ENCODE data around the gene KIF2C.
"Not testable (repeated sequence)": the region's sequence is repeated elsewhere in the genome, so short reads cannot be mapped to it uniquely, and the experiment has no call there.

The KIF2C gene

GRCh38 chr1:44811234-44811633 is 71.6 kb downstream of the KIF2C start:
- H3K27ac ChIP-seq (ENCODE audit: insufficient read depth, low read depth, low read length, poor library complexity, severe bottlenecking), result no peak overlapping the region
- peaks cover 42% of the 10 kb centered on the region for H3K4me1 ChIP-seq (ENCODE audit: control insufficient read depth, insufficient read depth, low read length)
- H3K36me3 ChIP-seq (ENCODE audit: control insufficient read depth, insufficient read depth, low read length), result no peaks in the 10 kb centered on the region
- H3K27me3 ChIP-seq (ENCODE audit: control insufficient read depth, insufficient read depth, low read length, poor library complexity, severe bottlenecking), result no peaks in the 10 kb centered on the region
- no peaks in the 10 kb centered on the region for H3K9me3 ChIP-seq (ENCODE audit: control insufficient read depth, low read length)
- no peak overlapping the region for H3K4me3 ChIP-seq (ENCODE audit: insufficient read depth, low read depth, low read length)
- 82 to 87% methylated on average over 8 of the region's 8 CpGs for WGBS, 2 experiments

GRCh38 chr1:44812822-44813543 is 73.3 kb downstream of the KIF2C start:
- peaks cover 25% of the 10 kb centered on the region for H3K4me1 ChIP-seq (ENCODE audit: control insufficient read depth, insufficient read depth, low read length)
- WGBS, 2 experiments, result 91 to 92% methylated on average over 48 of the region's 48 CpGs
- H3K9me3 ChIP-seq (ENCODE audit: control insufficient read depth, low read length), result no peaks in the 10 kb centered on the region
- no peaks in the 10 kb centered on the region for H3K27me3 ChIP-seq (ENCODE audit: control insufficient read depth, insufficient read depth, low read length, poor library complexity, severe bottlenecking)
- no peak overlapping the region for H3K27ac ChIP-seq (ENCODE audit: insufficient read depth, low read depth, low read length, poor library complexity, severe bottlenecking)
- no peaks in the 10 kb centered on the region for H3K36me3 ChIP-seq (ENCODE audit: control insufficient read depth, insufficient read depth, low read length)
- no peak overlapping the region for H3K4me3 ChIP-seq (ENCODE audit: insufficient read depth, low read depth, low read length)

- H3K36me3 ChIP-seq (ENCODE audit: control insufficient read depth, insufficient read depth, low read length); H3K9me3 ChIP-seq (ENCODE audit: control insufficient read depth, low read length); H3K27me3 ChIP-seq (ENCODE audit: control insufficient read depth, insufficient read depth, low read length, poor library complexity, severe bottlenecking); H3K4me3 ChIP-seq (ENCODE audit: insufficient read depth, low read depth, low read length); H3K27ac ChIP-seq (ENCODE audit: insufficient read depth, low read depth, low read length, poor library complexity, severe bottlenecking); H3K4me1 ChIP-seq (ENCODE audit: control insufficient read depth, insufficient read depth, low read length): not testable (repeated sequence)
- WGBS, 2 experiments, result 92 to 96% methylated on average over 9 of the region's 9 CpGs
These were observed 76.3 kb downstream of the KIF2C start for GRCh38 chr1:44815926-44816325.

DNA sequence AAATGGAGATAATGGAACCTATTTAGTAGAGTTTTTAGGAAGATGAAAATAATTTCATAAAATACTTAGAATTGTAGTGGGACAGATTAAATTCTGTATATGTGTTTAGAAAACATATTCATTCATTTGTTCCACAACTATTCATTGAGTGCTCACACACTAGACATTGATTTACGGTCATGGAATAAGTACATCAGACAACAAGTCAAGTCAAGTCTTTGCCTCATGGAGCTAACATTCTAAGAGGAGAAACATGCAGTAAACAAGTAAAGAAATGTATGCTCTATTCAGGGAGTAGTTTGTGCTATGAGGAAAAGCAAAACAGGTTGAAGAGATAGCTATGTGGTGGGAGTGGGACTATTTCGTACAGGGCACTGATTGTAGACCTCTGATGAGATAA is 77.7 kb downstream of the KIF2C start:
- peaks cover 5% of the 10 kb centered on the region for H3K4me1 ChIP-seq (ENCODE audit: control insufficient read depth, insufficient read depth, low read length)
- no peaks in the 10 kb centered on the region for H3K36me3 ChIP-seq (ENCODE audit: control insufficient read depth, insufficient read depth, low read length)
- no peak overlapping the region for H3K27ac ChIP-seq (ENCODE audit: insufficient read depth, low read depth, low read length, poor library complexity, severe bottlenecking)
- H3K9me3 ChIP-seq (ENCODE audit: control insufficient read depth, low read length), result no peaks in the 10 kb centered on the region
- 95 to 98% methylated on average over 2 of the region's 2 CpGs for WGBS, 2 experiments
- no peaks in the 10 kb centered on the region for H3K27me3 ChIP-seq (ENCODE audit: control insufficient read depth, insufficient read depth, low read length, poor library complexity, severe bottlenecking)
- no peak overlapping the region for H3K4me3 ChIP-seq (ENCODE audit: insufficient read depth, low read depth, low read length)
